ENCODE data around the gene GATD1. TPM values are rescaled to one million over a fixed set of nuclear protein-coding genes. Genes with fewer than 3 reads are reported as not detected.
A peak's percentile ranks its signal among the peaks of the same experiment; 100 is the strongest.

Gene GATD1
- total and polyA plus RNA-seq, 9 of the 15 experiments (the other 6 are each of a cell fraction or from before 2014, with no cell fraction given), result 2.8 to 144 (median 36.9) TPM

DNA sequence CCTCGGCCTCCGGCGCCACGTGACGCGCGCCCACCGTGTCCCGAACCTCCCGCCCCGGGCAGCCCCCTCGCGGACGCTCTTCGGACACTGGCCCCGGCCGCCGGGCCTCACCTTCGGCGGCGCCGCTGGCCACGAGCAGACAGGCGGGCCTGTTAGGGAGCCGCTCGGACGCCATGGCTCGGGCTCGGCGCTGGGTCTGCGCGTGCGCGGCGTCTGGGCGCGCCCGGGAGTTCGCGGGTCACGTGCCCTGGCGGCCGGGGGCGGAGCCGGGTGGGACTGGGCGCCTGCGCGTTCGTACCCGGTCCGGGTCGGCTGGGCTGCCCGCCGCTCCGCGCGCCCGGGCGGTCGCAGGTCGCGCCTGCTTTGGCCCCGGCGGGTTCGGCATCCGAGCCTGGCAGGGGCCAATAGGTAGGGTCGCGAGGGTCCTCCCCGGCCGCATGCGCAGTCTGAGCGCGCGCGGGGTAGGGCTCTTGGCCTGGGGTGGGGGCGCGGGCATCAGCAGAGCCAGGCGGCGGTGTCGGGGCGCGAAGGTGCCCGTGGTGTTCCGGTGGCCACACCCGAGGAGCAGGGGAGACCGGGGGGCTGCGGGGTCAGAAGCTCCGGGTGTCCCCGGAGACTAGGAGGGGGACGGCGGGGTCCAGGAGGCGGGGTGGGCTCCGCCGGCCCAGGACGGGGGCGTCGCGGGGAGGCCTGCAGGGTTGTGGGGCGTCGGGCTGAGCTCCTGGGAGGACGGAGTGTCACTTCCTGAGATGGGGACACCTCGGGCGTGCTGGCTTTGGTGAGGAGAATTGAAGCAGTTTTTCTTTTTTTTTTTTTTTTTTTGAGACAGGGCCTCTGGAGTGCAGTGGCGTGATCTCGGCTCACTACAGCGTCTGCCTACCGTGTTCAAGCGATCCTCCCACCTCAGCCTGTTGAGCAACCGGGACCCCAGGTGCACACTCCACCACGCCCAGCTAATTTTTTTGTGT is at the start of gene GATD1 (continued):
- TF ChIP-seq, protein P1, sequence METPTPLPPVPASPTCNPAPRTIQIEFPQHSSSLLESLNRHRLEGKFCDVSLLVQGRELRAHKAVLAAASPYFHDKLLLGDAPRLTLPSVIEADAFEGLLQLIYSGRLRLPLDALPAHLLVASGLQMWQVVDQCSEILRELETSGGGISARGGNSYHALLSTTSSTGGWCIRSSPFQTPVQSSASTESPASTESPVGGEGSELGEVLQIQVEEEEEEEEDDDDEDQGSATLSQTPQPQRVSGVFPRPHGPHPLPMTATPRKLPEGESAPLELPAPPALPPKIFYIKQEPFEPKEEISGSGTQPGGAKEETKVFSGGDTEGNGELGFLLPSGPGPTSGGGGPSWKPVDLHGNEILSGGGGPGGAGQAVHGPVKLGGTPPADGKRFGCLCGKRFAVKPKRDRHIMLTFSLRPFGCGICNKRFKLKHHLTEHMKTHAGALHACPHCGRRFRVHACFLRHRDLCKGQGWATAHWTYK (CRISPR knock-in tag; IDR thresholded peaks at IDR 0.05), result no peak
- TF ChIP-seq SP1 (CRISPR knock-in tag; IDR thresholded peaks at IDR 0.05) (no peak), NCOA1 (IDR thresholded peaks at IDR 0.05; ENCODE audit: low read depth) (no peak), ZBTB17 (CRISPR knock-in tag; IDR thresholded peaks at IDR 0.05) (no peak), SRSF3 (IDR thresholded peaks at IDR 0.05; ENCODE audit: insufficient read depth, low read length) (no peak), ZNF133 (CRISPR knock-in tag; IDR thresholded peaks at IDR 0.05) (no peak), HDAC3 (IDR thresholded peaks at IDR 0.05; ENCODE audit: borderline replicate concordance, partially characterized antibody) (no peak), MTA2 (IDR thresholded peaks at IDR 0.05; ENCODE audit: low read depth) (no peak), ZNF77 (CRISPR knock-in tag; IDR thresholded peaks at IDR 0.05) (no peak), FOXP1 (CRISPR knock-in tag; IDR thresholded peaks at IDR 0.05) (0 out of 2 replicates have a peak, but pooled peaks have one; percentile 24), TEAD1 (CRISPR knock-in tag; IDR thresholded peaks at IDR 0.05) (no peak; a peak in 1 of 4 replicates), TCF3 (CRISPR knock-in tag; IDR thresholded peaks at IDR 0.05) (no peak), HMGN3 (IDR thresholded peaks at IDR 0.05; ENCODE audit: borderline replicate concordance, extremely low read depth, insufficient read length, low read depth, low read length) (peak; percentile 24), RBM22 (IDR thresholded peaks at IDR 0.05; ENCODE audit: low read depth, low read length, poor library complexity, severe bottlenecking) (no peak), ZNF41 (CRISPR knock-in tag; conservative IDR thresholded peaks at IDR 0.05) (no peak)
- TF ChIP-seq, protein P2, sequence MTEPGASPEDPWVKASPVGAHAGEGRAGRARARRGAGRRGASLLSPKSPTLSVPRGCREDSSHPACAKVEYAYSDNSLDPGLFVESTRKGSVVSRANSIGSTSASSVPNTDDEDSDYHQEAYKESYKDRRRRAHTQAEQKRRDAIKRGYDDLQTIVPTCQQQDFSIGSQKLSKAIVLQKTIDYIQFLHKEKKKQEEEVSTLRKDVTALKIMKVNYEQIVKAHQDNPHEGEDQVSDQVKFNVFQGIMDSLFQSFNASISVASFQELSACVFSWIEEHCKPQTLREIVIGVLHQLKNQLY (CRISPR knock-in tag; conservative IDR thresholded peaks at IDR 0.05), result no peak
- TF ChIP-seq, protein P3, sequence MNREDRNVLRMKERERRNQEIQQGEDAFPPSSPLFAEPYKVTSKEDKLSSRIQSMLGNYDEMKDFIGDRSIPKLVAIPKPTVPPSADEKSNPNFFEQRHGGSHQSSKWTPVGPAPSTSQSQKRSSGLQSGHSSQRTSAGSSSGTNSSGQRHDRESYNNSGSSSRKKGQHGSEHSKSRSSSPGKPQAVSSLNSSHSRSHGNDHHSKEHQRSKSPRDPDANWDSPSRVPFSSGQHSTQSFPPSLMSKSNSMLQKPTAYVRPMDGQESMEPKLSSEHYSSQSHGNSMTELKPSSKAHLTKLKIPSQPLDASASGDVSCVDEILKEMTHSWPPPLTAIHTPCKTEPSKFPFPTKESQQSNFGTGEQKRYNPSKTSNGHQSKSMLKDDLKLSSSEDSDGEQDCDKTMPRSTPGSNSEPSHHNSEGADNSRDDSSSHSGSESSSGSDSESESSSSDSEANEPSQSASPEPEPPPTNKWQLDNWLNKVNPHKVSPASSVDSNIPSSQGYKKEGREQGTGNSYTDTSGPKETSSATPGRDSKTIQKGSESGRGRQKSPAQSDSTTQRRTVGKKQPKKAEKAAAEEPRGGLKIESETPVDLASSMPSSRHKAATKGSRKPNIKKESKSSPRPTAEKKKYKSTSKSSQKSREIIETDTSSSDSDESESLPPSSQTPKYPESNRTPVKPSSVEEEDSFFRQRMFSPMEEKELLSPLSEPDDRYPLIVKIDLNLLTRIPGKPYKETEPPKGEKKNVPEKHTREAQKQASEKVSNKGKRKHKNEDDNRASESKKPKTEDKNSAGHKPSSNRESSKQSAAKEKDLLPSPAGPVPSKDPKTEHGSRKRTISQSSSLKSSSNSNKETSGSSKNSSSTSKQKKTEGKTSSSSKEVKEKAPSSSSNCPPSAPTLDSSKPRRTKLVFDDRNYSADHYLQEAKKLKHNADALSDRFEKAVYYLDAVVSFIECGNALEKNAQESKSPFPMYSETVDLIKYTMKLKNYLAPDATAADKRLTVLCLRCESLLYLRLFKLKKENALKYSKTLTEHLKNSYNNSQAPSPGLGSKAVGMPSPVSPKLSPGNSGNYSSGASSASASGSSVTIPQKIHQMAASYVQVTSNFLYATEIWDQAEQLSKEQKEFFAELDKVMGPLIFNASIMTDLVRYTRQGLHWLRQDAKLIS (CRISPR knock-in tag; IDR thresholded peaks at IDR 0.05), result no peak
- TF ChIP-seq, protein P4, sequence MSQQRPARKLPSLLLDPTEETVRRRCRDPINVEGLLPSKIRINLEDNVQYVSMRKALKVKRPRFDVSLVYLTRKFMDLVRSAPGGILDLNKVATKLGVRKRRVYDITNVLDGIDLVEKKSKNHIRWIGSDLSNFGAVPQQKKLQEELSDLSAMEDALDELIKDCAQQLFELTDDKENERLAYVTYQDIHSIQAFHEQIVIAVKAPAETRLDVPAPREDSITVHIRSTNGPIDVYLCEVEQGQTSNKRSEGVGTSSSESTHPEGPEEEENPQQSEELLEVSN (IDR thresholded peaks at IDR 0.05; ENCODE audit: borderline replicate concordance in 1 of 2, extremely low read depth in 1 of 2, insufficient read depth in 1 of 2, insufficient read length in 1 of 2, low read depth in 1 of 2, low read length in 1 of 2, poor library complexity in 1 of 2, severe bottlenecking in 1 of 2), result peak; percentile 21 to 90
- TF ChIP-seq, protein P5, sequence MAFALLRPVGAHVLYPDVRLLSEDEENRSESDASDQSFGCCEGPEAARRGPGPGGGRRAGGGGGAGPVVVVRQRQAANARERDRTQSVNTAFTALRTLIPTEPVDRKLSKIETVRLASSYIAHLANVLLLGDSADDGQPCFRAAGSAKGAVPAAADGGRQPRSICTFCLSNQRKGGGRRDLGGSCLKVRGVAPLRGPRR (CRISPR knock-in tag; IDR thresholded peaks at IDR 0.05), result no peak

All from K562 (cell line).